ENCODE data around the gene TNFRSF18.

DNA sequence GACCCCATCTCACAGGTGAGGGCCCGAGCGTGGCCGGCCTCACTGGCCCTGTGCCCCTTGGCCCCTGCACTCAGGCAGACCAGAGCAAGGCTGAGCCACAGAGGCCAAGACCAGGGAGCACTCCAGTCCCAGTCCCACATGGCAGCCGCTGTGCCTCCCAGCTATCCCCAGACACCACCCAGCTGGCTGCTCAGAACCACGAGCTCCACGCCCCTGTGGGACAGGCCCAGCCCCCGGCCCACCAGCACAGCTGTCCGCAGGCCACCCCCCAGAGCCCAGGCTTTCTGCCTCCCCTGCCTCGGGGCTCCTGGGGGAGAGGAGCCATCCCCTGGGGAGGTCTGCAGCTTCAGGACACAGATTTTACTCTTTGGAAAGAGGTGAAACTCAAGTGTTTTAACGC is 49.2 kb upstream of the TNFRSF18 start:
- TF ChIP-seq TAF1 (IDR thresholded peaks at IDR 0.05; ENCODE audit: borderline replicate concordance, insufficient read depth, low read length) (no peak), POLR2AphosphoS5 (IDR thresholded peaks at IDR 0.05; ENCODE audit: low read depth, low read length) (no peak), FOXP2 (optimal IDR thresholded peaks at IDR 0.05; ENCODE audit: borderline replicate concordance, extremely low read depth, extremely low read length, insufficient read depth) (no peak)

Data from PFSK-1 (cell line).